ENCODE data around the gene TRIO.

DNA sequence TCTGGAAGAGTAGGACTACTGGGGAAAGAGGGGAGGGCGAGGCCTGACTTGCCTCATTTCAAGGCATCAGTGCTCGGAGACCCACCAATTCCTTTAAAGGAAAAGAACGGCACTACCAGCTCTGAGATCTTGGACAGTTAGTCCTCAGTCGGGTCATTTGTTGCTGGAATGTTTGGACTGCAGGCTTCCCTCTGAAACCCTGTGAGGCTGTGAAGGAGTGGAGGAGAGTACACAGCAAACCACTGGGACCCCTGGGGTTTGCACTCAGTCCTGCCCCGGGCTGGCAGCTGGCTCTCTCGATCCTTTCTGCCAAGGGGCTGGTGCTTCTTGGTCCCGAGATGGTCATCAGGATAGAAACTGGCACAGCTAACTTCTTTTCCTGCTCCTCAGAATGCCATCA is 194.5 kb downstream of the TRIO start:
- TF ChIP-seq, protein P1, sequence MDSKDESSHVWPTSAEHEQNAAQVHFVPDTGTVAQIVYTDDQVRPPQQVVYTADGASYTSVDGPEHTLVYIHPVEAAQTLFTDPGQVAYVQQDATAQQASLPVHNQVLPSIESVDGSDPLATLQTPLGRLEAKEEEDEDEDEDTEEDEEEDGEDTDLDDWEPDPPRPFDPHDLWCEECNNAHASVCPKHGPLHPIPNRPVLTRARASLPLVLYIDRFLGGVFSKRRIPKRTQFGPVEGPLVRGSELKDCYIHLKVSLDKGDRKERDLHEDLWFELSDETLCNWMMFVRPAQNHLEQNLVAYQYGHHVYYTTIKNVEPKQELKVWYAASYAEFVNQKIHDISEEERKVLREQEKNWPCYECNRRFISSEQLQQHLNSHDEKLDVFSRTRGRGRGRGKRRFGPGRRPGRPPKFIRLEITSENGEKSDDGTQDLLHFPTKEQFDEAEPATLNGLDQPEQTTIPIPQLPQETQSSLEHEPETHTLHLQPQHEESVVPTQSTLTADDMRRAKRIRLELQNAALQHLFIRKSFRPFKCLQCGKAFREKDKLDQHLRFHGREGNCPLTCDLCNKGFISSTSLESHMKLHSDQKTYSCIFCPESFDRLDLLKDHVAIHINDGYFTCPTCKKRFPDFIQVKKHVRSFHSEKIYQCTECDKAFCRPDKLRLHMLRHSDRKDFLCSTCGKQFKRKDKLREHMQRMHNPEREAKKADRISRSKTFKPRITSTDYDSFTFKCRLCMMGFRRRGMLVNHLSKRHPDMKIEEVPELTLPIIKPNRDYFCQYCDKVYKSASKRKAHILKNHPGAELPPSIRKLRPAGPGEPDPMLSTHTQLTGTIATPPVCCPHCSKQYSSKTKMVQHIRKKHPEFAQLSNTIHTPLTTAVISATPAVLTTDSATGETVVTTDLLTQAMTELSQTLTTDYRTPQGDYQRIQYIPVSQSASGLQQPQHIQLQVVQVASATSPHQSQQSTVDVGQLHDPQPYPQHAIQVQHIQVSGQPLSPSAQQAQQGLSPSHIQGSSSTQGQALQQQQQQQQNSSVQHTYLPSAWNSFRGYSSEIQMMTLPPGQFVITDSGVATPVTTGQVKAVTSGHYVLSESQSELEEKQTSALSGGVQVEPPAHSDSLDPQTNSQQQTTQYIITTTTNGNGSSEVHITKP (tag by site-specific recombination; IDR thresholded peaks at IDR 0.05) = no peak
- no peak for TF ChIP-seq BCL11A (tag by site-specific recombination; IDR thresholded peaks at IDR 0.05; ENCODE audit: low read depth)
- no peak for TF ChIP-seq ZNF266 (tag by site-specific recombination; IDR thresholded peaks at IDR 0.05; ENCODE audit: low read depth)
- TF ChIP-seq, protein P2, sequence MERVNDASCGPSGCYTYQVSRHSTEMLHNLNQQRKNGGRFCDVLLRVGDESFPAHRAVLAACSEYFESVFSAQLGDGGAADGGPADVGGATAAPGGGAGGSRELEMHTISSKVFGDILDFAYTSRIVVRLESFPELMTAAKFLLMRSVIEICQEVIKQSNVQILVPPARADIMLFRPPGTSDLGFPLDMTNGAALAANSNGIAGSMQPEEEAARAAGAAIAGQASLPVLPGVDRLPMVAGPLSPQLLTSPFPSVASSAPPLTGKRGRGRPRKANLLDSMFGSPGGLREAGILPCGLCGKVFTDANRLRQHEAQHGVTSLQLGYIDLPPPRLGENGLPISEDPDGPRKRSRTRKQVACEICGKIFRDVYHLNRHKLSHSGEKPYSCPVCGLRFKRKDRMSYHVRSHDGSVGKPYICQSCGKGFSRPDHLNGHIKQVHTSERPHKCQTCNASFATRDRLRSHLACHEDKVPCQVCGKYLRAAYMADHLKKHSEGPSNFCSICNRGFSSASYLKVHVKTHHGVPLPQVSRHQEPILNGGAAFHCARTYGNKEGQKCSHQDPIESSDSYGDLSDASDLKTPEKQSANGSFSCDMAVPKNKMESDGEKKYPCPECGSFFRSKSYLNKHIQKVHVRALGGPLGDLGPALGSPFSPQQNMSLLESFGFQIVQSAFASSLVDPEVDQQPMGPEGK (tag by site-specific recombination; IDR thresholded peaks at IDR 0.05) = no peak
- TF ChIP-seq ZNF830 (tag by site-specific recombination; IDR thresholded peaks at IDR 0.05; ENCODE audit: low read depth) = no peak
- TF ChIP-seq, protein P3, sequence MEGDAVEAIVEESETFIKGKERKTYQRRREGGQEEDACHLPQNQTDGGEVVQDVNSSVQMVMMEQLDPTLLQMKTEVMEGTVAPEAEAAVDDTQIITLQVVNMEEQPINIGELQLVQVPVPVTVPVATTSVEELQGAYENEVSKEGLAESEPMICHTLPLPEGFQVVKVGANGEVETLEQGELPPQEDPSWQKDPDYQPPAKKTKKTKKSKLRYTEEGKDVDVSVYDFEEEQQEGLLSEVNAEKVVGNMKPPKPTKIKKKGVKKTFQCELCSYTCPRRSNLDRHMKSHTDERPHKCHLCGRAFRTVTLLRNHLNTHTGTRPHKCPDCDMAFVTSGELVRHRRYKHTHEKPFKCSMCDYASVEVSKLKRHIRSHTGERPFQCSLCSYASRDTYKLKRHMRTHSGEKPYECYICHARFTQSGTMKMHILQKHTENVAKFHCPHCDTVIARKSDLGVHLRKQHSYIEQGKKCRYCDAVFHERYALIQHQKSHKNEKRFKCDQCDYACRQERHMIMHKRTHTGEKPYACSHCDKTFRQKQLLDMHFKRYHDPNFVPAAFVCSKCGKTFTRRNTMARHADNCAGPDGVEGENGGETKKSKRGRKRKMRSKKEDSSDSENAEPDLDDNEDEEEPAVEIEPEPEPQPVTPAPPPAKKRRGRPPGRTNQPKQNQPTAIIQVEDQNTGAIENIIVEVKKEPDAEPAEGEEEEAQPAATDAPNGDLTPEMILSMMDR (tag by site-specific recombination; IDR thresholded peaks at IDR 0.05) = no peak
- TF ChIP-seq RBAK (tag by site-specific recombination; IDR thresholded peaks at IDR 0.05) = no peak
- TF ChIP-seq ZBTB1 (tag by site-specific recombination; IDR thresholded peaks at IDR 0.05) = no peak
- no peak for TF ChIP-seq ZNF514 (tag by site-specific recombination; IDR thresholded peaks at IDR 0.05)
- no peak for TF ChIP-seq TCF7L2 (IDR thresholded peaks at IDR 0.05; ENCODE audit: borderline replicate concordance, low read depth, low read length)
- TF ChIP-seq KLF16 (tag by site-specific recombination; IDR thresholded peaks at IDR 0.05) = no peak
